ENCODE results near the gene ZFAND3. TPM values are rescaled to one million over a fixed set of nuclear protein-coding genes. Genes with fewer than 3 reads are reported as not detected.
A peak's percentile ranks its signal among the peaks of the same experiment; 100 is the strongest.

Gene ZFAND3
- total and polyA plus RNA-seq, 2 experiments from 2014 or later = 16.9 to 28.2 TPM

DNA sequence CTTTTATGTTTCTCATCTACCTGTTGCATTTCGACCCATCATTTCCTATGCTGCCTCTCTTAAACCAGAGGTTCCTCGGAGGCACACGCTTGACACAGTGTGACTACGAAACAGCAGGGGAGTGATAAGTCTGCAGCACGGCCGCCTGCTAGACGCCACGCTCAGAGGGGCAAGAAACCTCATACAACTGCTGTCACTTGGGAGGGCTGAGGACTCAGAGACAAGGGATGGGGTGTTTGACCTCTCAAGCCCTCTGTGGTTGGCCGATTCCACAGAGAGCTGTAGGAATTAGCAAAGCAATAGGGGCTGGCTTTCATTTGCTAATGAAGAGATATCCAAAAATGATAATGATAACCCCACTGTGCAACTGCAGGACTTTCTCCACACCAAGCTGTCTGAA lies 372.5 kb downstream of the ZFAND3 start:
- Histone ChIP-seq H3K36me3 (ENCODE audit: insufficient read depth) (no peaks in the 10 kb centered on the region), H2AFZ (no peak overlapping the region), H3K4me3 (no peak overlapping the region), H4K20me1 (replicated peaks; ENCODE audit: insufficient read depth) (no peaks in the 10 kb centered on the region), H3K4me1 (ENCODE audit: insufficient read depth) (peaks cover 31% of the 10 kb centered on the region), H3K27ac (ENCODE audit: low read depth) (no peak overlapping the region), H3K27me3 (ENCODE audit: insufficient read depth) (no peaks in the 10 kb centered on the region), H3K9me2 (ENCODE audit: insufficient read depth) (no peaks in the 10 kb centered on the region), H3K4me2 (peak overlapping the region; percentile 65), H3K79me2 (replicated peaks; ENCODE audit: insufficient read depth) (no peaks in the 10 kb centered on the region), H3F3A (replicated peaks; ENCODE audit: low read depth) (no peaks in the 10 kb centered on the region)
- Mint-ChIP-seq H3K27ac (no peak overlapping the region), H3K36me3 (ENCODE audit: low read depth) (no peaks in the 10 kb centered on the region), H3K4me3 (no peak overlapping the region; the same call in 1 of the 3 replicates), H3K27me3 (ENCODE audit: insufficient read depth, low read depth, poor library complexity) (peaks cover 4% of the 10 kb centered on the region), H3K4me1 (peaks cover 38% of the 10 kb centered on the region), H3K9me3 (no peaks in the 10 kb centered on the region)
- TF ChIP-seq, protein P1, sequence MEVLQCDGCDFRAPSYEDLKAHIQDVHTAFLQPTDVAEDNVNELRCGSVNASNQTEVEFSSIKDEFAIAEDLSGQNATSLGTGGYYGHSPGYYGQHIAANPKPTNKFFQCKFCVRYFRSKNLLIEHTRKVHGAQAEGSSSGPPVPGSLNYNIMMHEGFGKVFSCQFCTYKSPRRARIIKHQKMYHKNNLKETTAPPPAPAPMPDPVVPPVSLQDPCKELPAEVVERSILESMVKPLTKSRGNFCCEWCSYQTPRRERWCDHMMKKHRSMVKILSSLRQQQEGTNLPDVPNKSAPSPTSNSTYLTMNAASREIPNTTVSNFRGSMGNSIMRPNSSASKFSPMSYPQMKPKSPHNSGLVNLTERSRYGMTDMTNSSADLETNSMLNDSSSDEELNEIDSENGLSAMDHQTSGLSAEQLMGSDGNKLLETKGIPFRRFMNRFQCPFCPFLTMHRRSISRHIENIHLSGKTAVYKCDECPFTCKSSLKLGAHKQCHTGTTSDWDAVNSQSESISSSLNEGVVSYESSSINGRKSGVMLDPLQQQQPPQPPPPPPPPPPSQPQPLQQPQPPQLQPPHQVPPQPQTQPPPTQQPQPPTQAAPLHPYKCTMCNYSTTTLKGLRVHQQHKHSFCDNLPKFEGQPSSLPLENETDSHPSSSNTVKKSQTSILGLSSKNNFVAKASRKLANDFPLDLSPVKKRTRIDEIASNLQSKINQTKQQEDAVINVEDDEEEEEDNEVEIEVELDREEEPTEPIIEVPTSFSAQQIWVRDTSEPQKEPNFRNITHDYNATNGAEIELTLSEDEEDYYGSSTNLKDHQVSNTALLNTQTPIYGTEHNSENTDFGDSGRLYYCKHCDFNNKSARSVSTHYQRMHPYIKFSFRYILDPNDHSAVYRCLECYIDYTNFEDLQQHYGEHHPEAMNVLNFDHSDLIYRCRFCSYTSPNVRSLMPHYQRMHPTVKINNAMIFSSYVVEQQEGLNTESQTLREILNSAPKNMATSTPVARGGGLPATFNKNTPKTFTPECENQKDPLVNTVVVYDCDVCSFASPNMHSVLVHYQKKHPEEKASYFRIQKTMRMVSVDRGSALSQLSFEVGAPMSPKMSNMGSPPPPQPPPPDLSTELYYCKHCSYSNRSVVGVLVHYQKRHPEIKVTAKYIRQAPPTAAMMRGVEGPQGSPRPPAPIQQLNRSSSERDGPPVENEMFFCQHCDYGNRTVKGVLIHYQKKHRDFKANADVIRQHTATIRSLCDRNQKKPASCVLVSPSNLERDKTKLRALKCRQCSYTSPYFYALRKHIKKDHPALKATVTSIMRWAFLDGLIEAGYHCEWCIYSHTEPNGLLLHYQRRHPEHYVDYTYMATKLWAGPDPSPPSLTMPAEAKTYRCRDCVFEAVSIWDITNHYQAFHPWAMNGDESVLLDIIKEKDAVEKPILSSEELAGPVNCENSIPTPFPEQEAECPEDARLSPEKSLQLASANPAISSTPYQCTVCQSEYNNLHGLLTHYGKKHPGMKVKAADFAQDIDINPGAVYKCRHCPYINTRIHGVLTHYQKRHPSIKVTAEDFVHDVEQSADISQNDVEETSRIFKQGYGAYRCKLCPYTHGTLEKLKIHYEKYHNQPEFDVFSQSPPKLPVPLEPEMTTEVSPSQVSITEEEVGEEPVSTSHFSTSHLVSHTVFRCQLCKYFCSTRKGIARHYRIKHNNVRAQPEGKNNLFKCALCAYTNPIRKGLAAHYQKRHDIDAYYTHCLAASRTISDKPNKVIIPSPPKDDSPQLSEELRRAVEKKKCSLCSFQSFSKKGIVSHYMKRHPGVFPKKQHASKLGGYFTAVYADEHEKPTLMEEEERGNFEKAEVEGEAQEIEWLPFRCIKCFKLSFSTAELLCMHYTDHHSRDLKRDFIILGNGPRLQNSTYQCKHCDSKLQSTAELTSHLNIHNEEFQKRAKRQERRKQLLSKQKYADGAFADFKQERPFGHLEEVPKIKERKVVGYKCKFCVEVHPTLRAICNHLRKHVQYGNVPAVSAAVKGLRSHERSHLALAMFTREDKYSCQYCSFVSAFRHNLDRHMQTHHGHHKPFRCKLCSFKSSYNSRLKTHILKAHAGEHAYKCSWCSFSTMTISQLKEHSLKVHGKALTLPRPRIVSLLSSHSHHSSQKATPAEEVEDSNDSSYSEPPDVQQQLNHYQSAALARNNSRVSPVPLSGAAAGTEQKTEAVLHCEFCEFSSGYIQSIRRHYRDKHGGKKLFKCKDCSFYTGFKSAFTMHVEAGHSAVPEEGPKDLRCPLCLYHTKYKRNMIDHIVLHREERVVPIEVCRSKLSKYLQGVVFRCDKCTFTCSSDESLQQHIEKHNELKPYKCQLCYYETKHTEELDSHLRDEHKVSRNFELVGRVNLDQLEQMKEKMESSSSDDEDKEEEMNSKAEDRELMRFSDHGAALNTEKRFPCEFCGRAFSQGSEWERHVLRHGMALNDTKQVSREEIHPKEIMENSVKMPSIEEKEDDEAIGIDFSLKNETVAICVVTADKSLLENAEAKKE (CRISPR knock-in tag; IDR thresholded peaks at IDR 0.05) = no peak
- TF ChIP-seq ZNF331 (CRISPR knock-in tag; IDR thresholded peaks at IDR 0.05; ENCODE audit: low read depth) (no peak), EZH2phosphoT487 (IDR thresholded peaks at IDR 0.05; ENCODE audit: unreplicated experiment) (no peak), NANOG (IDR thresholded peaks at IDR 0.05; ENCODE audit: borderline replicate concordance) (no peak), POLR2AphosphoS5 (IDR thresholded peaks at IDR 0.05; ENCODE audit: low read depth) (no peak), JUNB (IDR thresholded peaks at IDR 0.05; ENCODE audit: unreplicated experiment) (no peak), ZNF114 (CRISPR knock-in tag; IDR thresholded peaks at IDR 0.05) (no peak), STAT1 (IDR thresholded peaks at IDR 0.05; ENCODE audit: unreplicated experiment) (no peak), CREB1 (CRISPR knock-in tag; IDR thresholded peaks at IDR 0.05; ENCODE audit: low read depth) (no peak)
- TF ChIP-seq, protein P2, sequence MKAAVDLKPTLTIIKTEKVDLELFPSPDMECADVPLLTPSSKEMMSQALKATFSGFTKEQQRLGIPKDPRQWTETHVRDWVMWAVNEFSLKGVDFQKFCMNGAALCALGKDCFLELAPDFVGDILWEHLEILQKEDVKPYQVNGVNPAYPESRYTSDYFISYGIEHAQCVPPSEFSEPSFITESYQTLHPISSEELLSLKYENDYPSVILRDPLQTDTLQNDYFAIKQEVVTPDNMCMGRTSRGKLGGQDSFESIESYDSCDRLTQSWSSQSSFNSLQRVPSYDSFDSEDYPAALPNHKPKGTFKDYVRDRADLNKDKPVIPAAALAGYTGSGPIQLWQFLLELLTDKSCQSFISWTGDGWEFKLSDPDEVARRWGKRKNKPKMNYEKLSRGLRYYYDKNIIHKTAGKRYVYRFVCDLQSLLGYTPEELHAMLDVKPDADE (IDR thresholded peaks at IDR 0.05) = no peak
- TF ChIP-seq, protein P3, sequence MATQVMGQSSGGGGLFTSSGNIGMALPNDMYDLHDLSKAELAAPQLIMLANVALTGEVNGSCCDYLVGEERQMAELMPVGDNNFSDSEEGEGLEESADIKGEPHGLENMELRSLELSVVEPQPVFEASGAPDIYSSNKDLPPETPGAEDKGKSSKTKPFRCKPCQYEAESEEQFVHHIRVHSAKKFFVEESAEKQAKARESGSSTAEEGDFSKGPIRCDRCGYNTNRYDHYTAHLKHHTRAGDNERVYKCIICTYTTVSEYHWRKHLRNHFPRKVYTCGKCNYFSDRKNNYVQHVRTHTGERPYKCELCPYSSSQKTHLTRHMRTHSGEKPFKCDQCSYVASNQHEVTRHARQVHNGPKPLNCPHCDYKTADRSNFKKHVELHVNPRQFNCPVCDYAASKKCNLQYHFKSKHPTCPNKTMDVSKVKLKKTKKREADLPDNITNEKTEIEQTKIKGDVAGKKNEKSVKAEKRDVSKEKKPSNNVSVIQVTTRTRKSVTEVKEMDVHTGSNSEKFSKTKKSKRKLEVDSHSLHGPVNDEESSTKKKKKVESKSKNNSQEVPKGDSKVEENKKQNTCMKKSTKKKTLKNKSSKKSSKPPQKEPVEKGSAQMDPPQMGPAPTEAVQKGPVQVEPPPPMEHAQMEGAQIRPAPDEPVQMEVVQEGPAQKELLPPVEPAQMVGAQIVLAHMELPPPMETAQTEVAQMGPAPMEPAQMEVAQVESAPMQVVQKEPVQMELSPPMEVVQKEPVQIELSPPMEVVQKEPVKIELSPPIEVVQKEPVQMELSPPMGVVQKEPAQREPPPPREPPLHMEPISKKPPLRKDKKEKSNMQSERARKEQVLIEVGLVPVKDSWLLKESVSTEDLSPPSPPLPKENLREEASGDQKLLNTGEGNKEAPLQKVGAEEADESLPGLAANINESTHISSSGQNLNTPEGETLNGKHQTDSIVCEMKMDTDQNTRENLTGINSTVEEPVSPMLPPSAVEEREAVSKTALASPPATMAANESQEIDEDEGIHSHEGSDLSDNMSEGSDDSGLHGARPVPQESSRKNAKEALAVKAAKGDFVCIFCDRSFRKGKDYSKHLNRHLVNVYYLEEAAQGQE (IDR thresholded peaks at IDR 0.05; ENCODE audit: unreplicated experiment) = no peak
- peak; percentile 44 for ATAC-seq
- DNase-seq (ENCODE audit: low spot score) = no peak

Data from GM23338 (cell line).